Testis (tissue), 2 donors: ENCODE results near the gene NOMO2.
"Not testable (repeated sequence)": the region's sequence is repeated elsewhere in the genome, so short reads cannot be mapped to it uniquely, and the experiment has no call there.

Experiments
- CTCF ChIP-seq, 3 experiments: fragments of 450-650 bp in 2 of 3; fragments of 200-600 bp in 1 of 3; sonication (generic) in 1 of 3; IDR thresholded peaks; one replicate each; pipeline ENCODE4 v1.5.1; 2016 to 2019; ENCODE audit warnings: antibody characterized with exemption in 3 of 3, mild to moderate bottlenecking in 2 of 3, moderate library complexity in 1 of 3
- POLR2A ChIP-seq: fragments of 450-650 bp; IDR thresholded peaks from one replicate; pipeline ENCODE4 v1.6.1; 2017; ENCODE audit warnings: antibody characterized with exemption, mild to moderate bottlenecking, moderate library complexity

GRCh38 chr16:18572973-18573372 lies 11.1 kb upstream of the NOMO2 start:
- TF ChIP-seq CTCF (IDR thresholded peaks at IDR 0.05); POLR2A: not testable (repeated sequence)
